Activated CD4-positive, alpha-beta T cell treated with anti-CD3 and anti-CD28 coated beads for 24 hours (primary cell): ENCODE data around the gene CHST3.
"Not testable (repeated sequence)": the region's sequence is repeated elsewhere in the genome, so short reads cannot be mapped to it uniquely, and the experiment has no call there.

ENCODE experiments used
- DNase-seq, 2 donors: peaks; one replicate each; pipeline ENCODE4 v3.0.0-alpha.2; 2020; ENCODE audit warnings: low read depth in 2 of 2

Gene CHST3

DNA sequence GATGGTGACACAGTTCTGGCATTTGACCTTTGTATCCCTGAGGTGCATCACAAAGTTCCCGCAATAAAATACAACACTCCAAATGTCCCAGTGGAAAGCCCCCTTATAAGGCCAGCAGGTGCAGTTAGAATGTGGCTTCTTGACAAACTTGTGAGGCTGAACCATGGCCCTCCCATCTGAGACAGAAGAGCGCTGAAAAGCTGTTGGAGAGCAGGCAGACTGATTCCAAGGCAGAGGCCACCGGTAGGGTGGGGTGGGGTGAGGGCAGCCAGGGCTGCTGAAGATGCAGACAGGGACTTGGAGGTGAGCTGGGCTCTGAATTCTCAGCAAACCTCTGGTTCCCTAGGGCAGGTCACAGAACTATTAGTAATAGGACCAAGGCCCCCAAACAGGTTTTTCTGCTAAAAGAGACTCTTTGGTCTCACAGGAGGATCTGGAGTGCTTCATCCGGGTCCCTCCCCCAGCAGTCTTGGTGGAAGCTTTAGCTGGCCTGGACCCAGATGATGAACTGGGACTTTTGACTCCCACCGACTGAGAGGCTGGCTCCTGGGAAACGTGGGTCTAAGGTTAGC, 15.6 kb upstream of the CHST3 start:
- DNase-seq: no peak

DNA sequence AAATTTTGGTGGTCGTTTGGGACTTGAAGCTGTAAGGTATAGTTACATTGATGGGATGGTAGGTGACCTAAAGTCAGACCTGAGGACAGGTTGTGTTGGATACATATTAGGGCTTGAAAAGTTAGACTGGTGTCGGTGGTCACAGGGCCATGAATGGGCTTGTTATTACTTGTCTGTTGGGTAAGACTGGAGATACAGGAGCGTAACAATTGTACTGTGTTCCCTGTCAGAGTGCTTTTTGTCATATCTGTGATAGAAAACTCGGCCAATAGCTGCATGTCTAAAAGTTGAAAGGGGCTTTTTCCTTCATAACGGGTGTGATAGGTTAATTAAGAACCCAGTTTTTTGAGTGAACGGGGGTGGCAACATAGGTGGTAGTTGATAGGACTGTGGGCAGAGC, 13.5 kb upstream of the CHST3 start:
- no peak for DNase-seq

DNA sequence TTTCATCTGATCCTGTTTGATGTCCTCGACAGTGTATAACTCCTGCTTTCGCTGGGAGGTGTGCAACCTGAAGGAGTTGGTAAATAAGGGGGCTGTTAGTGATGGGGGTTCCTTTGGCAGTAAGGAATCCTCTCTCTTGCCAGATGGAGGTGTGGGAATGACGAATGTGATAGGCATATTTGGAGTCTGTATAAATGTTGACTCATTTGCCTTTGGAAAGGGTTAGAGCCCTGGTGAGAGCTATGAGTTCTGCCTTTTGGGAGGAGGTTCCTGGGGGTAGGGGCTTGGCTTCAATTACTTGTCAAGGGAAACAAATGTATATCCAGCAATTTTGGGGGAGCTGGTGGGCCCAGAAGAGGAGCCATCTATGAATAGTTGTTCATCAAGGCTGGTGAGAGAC, 11.4 kb upstream of the CHST3 start:
- no peak for DNase-seq

DNA sequence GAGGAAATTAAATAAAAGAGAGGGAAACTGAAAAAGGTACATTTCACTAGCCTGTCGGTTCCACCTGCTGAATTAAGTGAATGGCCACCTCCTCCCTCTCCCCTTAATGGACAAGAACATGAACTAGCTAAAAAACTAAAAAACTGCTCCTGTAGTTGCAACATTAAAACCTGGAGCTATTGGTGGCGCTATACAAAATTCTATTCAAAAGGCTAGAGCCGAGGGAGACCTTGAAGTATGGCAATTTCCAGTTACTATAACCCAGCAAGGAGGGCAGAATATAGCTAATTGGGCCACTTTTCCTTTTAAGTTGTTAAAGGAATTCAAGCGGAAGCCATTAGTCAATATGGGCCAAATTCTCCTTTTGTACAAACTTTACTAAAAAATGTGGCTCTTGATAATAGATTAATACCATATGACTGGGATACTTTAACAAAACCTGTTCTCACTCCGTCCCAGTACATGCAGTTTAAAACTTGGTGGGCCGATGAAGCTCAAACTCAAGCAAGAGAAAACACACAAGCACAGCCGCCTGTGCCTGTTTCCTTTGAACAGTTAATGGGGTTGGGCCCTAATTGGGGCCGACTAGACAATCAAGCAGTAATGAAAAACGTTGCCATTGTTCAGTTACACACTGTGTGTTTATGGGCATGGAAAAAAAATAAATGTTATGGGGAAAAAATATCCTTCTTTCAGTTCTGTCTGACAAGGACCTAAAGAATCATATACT, 6.5 kb upstream of the CHST3 start:
- no peak for DNase-seq

DNA sequence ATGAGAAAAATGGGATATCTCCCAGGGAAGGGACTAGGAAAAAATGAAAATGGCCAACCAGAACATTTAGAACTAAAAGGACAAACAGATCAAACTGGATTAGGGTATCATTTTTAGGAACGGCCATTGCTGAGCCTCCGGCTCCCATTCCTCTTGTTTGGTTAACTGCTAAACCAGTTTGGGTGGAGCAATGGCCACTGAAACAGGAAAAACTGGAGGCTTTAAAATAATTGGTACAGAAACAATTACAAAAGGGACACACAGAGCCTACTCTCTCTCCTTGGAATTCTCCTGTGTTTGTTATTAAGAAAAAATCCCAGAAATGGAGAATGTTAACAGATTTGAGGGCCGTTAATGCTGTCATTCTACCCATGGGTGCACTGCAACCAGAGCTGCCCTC, 4.7 kb upstream of the CHST3 start:
- no peak for DNase-seq

DNA sequence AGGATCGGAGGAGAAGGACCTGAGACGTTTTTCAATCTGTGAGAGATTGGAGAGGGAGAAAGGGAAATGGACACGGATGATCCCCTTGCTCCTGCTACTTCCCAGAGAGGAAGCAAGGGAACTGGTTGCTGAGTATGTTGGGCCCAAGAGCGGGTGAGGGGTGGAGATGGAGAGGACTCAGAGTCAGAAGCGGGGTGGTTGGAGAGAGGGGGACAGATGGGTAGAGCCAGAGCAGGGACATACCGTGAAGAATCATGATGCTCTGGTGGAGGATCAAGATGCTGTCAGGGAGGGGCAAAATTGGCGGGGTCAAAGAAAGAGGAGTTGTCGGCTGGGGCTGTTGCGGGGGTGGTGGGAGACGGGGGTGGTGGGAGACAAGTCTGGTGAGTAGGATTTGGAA, 2.4 kb upstream of the CHST3 start:
- DNase-seq: no peak

DNA sequence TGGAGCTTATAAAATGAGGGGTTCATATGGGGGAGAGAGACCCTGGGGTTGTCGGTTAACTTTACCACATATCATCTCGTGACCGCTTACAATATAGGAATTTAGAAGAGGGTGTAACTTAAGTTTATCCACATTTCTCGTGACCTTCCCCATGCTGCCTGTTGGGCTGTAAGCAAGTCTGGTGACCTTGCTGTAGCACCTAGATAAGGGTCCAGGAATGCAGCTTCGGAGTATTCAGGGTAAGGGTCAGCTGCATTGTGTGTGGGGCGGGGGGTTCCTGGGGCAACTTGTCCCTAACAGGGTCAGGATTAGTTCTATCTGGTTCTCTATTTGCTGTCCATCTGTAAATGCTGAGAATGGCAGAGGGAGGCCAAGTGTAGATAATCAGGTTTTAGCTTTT, 1.3 kb upstream of the CHST3 start:
- DNase-seq: no peak

DNA sequence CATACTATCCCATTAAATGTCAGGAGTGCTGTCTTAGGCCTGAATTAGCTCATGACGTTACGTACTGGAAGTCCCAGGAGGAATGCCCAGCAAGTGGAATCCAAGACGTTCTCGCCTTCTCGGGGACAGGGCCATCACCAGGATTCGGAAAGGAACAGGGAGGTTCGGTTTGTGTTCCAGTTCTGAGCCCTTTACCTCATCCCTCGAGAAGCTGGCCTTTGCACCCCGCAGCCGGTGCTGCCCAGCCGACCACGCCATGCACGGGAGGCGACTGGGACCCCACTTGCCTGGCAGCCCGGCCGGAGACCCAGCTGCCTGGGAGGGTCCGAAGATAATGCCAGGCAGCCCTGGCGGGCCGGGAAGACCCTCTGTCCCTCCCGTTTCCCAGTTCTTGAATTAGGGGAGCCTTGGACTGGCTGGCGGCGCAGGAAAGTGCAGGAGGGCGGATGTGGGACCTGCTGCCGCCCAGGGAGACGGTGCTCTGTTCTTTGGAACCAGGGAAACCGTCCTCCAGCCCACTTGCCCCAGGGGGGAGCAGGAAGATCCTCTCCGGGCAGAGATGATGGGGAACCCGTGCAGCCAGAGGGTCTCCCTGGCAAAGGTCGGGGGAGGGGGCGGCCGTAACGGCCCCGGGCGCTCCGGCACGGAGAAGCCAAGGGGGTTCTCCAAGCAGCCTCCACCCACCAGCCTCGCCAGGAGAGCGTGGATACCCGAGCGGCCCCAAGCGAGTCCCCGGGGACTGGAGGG, 671 bp upstream of the CHST3 start:
- no peak for DNase-seq

DNA sequence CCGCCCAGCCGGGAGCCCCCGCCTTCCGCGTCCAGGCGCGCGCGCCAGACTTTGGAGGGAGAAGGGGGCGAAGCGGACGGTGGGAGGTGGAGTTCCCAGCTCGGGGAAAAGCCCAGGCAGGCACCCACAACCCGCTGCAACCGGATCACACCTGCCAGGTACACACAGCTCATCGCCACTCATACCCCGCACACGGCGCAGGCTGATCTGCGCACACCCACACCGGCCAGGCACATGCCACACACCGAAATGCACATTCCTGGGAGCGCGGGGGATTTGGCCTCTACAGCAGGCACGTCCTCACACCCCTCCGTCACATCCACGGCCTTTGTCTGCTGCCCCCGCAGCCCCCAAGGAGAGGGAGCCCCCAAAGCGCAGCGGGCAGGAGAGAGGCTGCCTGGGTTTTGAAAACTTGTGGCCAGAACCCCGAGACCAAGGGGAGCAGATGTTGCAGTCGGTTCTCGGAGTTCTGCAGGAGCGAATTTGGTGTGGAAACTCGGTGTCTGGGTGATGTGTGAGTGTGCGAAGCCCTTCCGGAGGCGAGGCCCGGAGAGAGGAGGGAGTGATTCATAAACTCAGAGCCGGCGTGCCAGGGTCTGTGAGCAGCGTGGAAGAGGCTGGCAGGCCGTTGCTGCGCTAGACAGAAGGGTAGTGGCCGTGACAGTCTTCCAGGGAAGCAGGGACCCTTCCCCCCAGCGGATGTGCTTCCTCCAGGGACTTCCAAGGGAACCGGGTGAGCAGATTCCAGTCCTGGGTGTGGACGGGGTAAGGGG, 734 bp downstream of the CHST3 start:
- DNase-seq: peak; percentile 31 to 33

DNA sequence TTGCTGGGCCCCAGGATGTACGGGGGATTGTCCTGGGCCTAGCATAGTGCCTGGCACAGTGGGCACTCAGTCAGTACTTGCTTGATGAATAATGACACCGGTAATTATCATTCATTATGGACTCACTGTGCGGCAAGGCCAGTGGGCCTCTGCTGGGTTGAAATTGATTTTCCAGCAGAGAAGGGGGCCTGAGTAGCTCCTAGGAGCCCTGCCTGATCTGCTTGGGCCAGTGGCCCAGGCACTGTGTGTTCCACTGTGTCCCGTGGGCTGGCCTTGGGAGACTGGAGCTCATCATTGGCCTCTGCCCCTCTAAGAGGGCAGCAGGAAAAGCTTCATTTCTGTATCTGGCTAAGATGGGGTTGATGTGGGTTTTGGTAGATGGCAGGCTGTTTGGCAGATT, 1.4 kb downstream of the CHST3 start:
- DNase-seq: no peak

DNA sequence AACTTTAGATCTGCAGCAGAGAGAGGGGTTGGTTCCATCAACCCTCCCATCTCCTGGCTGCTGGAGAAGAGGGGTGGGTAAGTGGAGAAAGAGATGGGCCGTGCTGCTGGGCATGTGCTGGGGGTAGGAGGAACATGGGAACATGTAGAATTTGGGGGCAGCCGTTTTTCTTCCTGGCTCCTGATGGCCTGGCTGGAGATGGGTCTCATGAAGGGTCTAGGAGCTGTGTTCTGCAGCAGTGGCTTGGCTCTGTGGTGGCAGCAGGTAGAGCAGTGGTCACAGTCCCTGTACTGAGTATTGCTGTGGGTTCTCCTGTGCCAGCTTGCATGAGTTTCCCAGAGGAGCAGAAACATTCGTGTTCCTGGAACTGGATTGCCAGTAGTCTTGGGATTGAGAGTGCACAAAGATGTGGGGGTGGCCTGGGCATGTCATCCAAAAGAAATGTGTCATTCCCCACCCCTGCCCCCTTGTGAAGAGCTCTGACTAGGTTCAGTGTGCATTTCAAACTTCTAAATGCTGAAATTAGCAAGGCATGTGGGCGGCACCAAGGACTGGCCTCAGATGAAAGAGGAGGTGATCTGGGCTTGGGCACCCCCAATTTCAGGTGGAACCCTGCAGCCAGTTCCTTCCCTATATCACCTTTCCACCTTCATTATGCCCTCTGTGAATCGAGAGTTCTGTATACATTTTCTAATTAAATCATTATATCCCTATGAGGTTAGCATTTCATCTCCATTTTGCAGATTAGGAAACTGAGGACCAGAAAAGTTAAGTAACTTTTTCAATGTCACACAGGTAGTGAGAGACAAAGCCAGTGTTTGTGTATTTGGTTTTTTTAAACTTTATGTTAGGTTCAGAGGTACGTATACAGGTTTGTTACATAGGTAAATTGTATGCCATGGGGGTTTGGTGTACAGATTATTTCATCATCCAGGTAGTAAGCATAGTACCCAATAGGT, 2.1 kb downstream of the CHST3 start:
- no peak for DNase-seq

DNA sequence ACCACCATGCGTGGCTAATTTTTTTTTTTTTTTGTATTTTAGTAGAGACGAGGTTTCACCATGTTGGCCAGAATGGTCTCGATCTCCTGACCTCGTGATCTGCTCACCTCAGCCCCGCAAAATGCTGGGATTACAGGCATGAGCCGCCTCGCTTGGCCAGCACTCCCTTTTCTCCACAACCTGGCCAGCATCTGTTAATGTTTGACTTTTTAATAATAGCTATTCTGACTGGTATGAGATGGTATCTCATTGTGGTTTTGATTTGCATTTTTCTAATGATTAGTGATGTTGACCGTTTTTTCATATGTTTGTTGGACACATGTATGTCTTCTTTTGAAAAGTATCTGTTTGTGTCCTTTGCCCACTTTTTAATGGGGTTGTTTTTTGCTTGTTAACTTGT, 3.8 kb downstream of the CHST3 start:
- not testable (repeated sequence) for DNase-seq

DNA sequence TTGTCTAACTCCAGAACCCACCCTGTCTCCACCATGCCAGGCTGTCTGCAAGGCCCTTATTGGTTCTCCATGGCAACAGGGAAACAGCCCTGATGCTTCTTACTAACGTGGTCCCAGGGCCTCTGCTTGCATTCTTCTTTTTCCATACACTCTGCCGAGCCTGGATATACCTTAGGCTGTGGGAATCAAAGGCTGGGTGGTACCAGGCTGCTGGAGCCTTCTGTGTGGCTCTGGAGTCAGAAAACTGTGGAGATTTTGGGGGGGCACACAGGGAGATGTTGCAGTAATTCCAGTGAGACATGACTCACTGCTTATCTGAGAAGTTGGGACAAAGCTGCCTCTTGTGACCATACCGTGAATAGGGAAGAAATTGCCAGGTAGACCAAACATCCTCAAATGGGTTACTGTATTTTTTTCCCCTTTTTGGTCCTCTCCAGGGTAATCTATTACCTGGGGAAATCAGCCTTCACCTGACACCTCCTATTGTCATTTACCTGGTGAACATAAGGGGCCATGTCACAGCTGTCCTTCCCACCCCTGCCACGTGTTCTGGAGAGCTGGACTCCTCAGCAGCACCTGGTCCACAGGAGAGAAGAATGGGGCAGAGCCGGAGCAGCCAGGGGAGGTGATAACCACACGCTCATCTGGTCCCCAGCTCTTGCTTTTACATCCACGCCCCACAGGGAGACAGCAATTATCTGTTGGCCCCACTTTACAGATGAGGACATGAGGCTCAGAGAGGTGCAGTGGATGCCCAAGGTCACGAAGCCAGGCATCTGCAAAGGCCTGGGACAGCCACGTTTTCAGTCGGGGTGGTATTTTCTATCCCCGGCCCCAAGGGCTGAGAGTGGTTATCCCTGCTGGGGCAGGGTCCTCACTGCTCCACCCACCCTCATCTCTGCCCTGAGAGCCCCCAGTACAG, 4.6 kb downstream of the CHST3 start:
- no peak for DNase-seq

DNA sequence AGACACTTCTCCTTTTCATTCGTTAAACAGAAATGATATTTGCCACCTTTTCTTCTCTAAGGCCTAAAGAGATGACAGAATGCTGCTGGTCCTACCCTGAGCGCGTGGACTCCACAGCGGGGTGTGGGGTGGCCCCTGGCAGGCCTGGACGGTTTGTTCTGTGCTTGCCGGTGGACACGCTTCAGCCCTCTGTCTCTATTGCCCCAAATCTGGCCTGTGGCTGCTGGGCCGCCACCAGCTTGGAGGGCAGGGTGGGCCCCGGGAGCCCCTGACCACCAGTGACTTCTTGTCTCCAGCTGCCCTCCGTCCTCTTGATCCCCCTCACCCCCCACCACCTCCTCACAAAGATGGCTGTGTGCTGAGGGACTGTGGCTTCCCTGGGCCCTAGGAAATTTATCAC, 5.7 kb downstream of the CHST3 start:
- DNase-seq: no peak

DNA sequence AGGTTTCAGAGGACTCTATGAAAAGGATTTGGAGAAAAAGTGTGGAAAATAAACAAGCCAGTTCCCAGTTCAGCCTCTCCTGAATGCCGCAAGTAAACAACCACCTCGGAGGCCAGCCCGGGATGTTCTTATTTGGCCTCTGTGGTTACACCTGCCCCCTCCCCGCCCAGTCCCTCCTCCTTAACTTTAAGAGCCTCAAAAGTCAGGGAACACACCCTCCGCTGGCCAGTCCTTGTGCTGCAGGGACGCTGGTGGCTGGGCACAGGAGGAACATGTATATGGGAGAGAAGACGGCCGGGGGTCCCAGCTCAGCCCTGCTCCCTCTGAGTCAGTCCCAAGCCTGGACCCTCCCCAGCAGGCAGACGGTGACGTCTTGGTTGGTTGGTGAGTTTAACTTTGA, 6.1 kb downstream of the CHST3 start:
- DNase-seq: no peak

DNA sequence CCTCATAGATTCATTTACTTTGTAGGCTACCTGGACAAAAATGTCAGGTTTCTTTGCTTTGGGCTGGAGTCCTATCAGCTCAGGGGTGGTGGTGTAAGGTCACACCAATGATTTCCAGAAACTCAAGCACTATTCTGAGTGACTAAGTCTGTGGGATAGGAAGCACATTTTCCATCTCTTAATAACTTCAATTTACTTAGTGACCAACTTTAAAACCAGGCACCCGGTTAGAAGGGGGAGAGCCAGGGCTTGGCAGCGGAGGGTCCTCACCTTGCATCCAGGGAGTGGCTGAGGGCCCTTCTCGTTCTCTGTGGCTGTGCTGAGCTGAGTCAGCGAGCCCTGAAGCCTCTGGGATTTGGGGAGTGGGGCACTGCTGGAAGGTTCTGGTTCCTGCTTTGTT, 6.7 kb downstream of the CHST3 start:
- no peak for DNase-seq

DNA sequence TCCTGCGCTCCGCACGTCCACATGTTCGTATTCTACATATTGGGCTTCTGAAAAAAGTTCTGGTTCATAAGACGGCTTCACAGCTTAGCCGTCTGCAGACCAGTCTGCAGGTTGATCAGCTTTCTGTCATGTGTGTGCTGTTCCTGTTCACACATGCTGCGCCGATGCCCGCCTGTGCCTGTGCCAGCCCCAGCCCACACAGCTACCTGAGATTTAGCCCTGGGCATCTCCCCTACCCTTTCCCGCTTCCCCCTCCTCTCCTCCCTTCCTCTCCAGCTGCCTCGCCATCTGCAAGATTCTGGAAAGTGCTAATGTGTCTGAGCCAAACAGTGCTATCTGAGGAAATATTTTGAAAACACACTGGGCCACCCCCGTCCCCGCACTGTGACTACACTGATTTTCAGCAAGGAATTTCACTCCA, 7.1 kb downstream of the CHST3 start:
- DNase-seq: no peak

DNA sequence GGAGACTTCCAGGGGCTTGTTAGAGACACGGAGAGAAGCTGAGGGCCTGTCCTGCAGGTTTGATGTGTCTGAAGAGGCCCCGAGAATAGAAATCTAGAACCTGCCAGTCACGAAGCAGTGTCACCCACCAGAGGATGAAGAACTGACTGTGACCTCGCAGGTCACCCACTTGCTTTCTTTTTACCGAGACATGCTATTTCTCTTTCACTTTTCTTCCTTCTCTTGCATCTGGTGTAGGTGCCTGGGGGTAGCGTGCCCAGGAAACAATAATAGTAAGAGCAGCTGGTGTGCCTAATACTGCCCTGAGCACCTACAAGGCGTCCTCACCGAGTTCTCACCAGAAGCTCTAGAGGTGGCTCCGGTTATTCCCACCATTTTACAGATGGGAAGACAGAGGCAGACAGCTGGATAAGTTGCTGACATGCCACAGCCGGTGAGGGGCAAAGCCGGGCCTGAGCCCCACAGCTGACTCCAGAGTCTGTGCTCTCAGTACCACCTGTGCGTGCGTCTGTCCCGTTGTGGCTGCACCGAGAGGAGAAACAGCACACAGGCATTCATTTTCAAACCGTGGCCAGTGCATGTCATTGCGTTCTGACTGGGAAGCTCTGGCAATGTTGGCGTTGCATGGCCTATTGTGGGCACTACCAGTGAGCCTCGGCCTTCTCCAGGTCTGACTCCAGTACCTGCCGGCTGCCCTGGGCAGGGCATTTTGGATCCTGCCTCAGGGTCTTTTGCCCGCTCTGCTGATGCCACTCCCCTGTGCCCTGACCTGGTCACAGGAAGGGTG, 7.8 kb downstream of the CHST3 start:
- DNase-seq: no peak
